GM18526 (cell line): ENCODE measurements around the gene TMEM174.

Experiments
- POLR2A ChIP-seq: IDR thresholded peaks from 3 replicates; pipeline ENCODE4 v1.6.1; 2011; ENCODE audit not compliant: insufficient read length; ENCODE audit errors: extremely low read depth

The TMEM174 gene

DNA sequence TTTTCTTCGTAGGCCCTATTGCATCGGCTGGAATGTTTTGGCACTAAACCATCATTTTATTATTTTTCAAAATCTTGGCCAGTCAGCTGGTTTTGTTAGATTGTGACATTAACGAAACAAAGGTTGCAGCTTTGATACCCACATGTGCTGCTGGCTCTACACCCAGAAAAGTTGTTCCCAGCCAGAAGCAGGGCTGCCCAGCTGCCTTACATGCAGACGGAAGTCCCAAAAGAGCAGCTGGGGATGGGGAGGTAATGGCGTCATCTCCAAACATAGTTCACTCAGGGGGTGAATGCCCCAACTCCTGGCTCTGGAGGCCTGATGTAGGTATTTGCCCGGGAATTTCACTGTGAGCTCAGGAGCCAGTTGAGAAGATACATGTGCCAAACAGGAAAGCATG, 29.3 kb upstream of the TMEM174 start:
- no peak for TF ChIP-seq POLR2A

- no peak for TF ChIP-seq POLR2A
These were observed 23.5 kb upstream of the TMEM174 start for GRCh38 chr5:73149540-73149939.

DNA sequence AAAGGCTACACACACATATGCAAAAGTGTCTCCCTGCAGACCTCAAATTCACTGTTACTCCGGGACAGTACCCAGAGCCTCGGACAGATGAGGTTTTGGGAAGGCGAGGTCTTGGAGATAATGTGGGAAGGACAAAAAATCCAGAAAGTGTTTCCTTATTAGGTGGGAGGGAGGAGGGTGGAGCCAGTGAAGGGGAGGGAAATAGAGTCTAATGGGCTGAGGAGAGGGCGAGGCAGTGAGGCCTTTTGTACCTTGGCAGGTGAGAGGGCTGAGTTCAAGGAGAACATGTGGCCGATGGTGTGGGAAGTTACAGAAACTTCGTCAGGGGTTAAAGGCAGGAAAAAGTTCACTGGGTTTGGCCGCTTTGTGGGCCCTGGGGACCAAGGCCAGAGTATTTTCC, 22.1 kb upstream of the TMEM174 start:
- no peak for TF ChIP-seq POLR2A

- TF ChIP-seq POLR2A = no peak
These were observed 21.1 kb upstream of the TMEM174 start for GRCh38 chr5:73151766-73152410.

GRCh38 chr5:73152411-73153388, 20.3 kb upstream of the TMEM174 start:
- no peak for TF ChIP-seq POLR2A

GRCh38 chr5:73153513-73153912, 19.5 kb upstream of the TMEM174 start:
- TF ChIP-seq POLR2A = no peak

DNA sequence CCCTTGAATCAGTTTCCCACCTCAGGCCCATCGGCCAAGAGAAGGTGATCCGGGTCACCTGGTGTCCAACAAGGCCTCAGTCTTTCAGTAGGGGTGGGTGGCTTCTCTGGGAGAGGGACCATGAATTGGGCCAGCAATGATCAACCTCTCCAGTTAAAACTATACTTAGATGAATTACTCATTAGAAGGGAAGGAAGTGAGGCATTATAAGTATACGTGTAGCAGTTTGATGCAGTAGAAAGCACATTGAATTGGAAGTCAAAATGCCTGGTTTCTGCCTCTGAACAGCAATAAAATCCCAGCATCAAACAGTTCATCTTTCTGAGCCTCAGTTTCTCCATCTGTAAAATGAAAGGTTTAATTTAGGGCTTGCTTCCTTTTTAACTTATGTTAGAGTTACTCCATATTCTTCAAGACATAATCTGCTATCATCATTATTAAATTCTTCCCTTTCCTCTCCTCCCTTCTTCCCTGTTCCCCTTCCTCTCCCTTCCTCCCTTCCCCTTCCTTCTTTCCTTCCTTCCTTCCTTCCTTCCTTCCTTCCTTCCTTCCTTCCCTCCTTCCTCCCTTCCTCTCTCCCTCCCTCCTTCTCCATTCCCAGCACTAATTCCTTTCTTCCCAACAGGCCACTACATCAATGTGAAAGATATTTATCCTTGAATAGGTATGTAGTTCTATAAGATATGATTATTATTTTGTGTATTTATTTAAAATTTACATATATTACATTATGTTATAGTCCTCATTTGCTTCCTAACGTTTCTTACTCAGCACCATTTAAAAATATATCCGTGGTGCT, 18.6 kb upstream of the TMEM174 start:
- TF ChIP-seq POLR2A = no peak

GRCh38 chr5:73155271-73156222, 17.4 kb upstream of the TMEM174 start:
- TF ChIP-seq POLR2A = no peak

DNA sequence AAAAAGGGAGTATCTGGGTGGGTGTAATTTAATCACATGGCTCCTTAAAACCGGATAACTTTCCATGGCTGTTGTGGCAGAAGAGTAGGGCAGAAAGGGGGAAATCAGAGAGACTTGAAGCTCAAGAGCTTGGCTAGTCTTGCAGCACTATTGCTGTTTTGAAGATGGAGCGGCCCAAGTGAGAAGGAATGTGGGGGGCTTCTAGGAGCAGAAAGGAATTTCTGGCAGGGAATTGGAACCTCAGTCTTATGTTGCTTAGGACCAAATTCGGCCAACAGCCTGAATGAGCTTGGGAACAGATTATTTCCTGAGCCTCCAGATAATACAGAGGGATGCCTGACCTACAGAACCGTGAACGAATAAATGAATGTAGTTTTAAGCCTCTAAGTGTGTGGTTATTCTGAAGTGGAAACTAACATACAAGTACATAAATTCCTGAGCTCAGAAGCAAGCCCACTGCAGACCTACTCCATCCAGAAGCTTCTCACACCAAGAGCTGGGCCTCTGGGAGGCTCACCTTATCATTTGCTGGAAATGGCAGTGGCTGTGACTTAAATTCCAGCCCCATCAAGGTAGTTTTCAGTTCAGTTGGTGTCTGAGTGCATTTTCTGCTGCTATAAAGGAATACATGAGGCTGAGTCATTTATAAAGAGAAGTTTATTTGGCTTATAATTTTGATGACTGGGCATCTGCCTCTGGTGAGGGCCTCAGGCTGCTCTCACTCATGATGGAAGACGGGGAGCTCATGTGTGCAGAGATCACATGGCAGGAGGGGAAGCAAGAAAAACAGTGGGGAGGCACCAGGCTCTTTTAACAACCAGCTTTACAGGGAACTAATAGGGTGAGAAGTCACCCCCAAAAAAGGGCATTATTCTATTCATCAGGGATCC, 15.3 kb upstream of the TMEM174 start:
- TF ChIP-seq POLR2A = no peak

GRCh38 chr5:73158313-73158712, 14.7 kb upstream of the TMEM174 start:
- TF ChIP-seq POLR2A = no peak

GRCh38 chr5:73160239-73160671, 12.7 kb upstream of the TMEM174 start:
- no peak for TF ChIP-seq POLR2A

DNA sequence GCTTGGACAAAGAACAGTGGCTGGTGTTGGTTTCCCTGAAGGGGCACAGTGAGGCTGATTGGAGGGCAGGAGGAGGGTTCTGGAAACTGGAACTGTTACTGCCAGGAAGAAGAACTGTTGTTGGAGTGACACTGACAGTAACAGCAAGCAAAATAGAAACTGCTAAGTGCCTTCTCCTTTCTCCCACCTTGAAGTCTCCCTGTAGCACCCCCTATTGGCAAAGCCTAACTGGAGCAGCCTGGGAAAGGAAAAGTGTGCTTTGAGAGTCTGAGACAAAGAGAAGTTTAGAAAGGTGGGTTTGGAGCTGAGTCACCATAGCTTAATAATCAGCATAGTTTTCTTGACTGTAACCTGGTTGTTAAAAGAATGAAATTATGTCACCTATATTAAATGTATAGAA, 2.5 kb upstream of the TMEM174 start:
- TF ChIP-seq POLR2A = no peak

GRCh38 chr5:73171495-73171894, 1.5 kb upstream of the TMEM174 start:
- TF ChIP-seq POLR2A = no peak
